ENCODE measurements around the gene PRPF40A.

DNA sequence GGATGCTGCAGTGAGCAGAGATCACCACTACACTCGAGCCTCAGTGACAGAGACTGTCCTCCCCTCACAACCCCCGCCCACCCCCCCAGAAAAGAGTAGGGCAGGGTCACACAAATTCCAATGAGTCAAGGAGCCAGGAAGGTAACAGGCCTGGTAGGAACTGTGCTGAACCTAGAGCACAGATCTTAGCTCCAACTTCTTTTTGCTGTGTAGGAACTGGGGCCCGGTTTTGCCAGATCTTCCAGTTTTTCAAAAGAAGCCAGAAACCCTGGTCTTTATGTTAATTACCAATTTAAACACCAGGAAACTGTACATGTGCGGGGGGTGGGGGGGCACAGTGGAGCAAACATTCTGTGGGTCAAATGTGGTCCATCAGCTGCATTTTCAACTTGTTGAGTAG, 71.0 kb downstream of the PRPF40A start:
- TF ChIP-seq, protein P1, sequence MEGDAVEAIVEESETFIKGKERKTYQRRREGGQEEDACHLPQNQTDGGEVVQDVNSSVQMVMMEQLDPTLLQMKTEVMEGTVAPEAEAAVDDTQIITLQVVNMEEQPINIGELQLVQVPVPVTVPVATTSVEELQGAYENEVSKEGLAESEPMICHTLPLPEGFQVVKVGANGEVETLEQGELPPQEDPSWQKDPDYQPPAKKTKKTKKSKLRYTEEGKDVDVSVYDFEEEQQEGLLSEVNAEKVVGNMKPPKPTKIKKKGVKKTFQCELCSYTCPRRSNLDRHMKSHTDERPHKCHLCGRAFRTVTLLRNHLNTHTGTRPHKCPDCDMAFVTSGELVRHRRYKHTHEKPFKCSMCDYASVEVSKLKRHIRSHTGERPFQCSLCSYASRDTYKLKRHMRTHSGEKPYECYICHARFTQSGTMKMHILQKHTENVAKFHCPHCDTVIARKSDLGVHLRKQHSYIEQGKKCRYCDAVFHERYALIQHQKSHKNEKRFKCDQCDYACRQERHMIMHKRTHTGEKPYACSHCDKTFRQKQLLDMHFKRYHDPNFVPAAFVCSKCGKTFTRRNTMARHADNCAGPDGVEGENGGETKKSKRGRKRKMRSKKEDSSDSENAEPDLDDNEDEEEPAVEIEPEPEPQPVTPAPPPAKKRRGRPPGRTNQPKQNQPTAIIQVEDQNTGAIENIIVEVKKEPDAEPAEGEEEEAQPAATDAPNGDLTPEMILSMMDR (conservative IDR thresholded peaks at IDR 0.05; ENCODE audit: low read depth, low read length): no peak
- TF ChIP-seq EZH2 (IDR thresholded peaks at IDR 0.05; ENCODE audit: borderline replicate concordance, low read depth, low read length, poor library complexity, severe bottlenecking): no peak
